HG02885 (cell line): ENCODE data around the gene CHN1.

ENCODE experiments used
- ATAC-seq: cut with Tn5 transposase; IDR thresholded peaks from one replicate; pipeline ENCODE4 v1.9.1; 2021; ENCODE audit warnings: mild to moderate bottlenecking; ENCODE audit not compliant: unreplicated experiment, poor library complexity

The CHN1 gene

GRCh38 chr2:174836995-174837390, 168.2 kb downstream of the CHN1 start:
- ATAC-seq: no peak

GRCh38 chr2:174836377-174836994, 168.7 kb downstream of the CHN1 start:
- ATAC-seq: no peak

- ATAC-seq: peak; percentile 76
These were observed 169.4 kb downstream of the CHN1 start for GRCh38 chr2:174835797-174836255.

GRCh38 chr2:174833737-174834136, 171.4 kb downstream of the CHN1 start:
- ATAC-seq: no peak

- no peak for ATAC-seq
These were observed 174.6 kb downstream of the CHN1 start for GRCh38 chr2:174830561-174830960.

GRCh38 chr2:174829550-174829949, 175.6 kb downstream of the CHN1 start:
- ATAC-seq: no peak

GRCh38 chr2:174827371-174828369, 177.5 kb downstream of the CHN1 start:
- ATAC-seq: no peak

- ATAC-seq: no peak
These were observed 179.1 kb downstream of the CHN1 start for GRCh38 chr2:174826051-174826450.

- ATAC-seq: no peak
These were observed 181.1 kb downstream of the CHN1 start for GRCh38 chr2:174824068-174824467.

GRCh38 chr2:174821628-174822027, 183.6 kb downstream of the CHN1 start:
- no peak for ATAC-seq

- no peak for ATAC-seq
These were observed 184.8 kb downstream of the CHN1 start for GRCh38 chr2:174820361-174820760.

GRCh38 chr2:174815526-174815925, 189.7 kb downstream of the CHN1 start:
- no peak for ATAC-seq

GRCh38 chr2:174812037-174812436, 193.1 kb downstream of the CHN1 start:
- no peak for ATAC-seq

GRCh38 chr2:174807931-174808330, 197.2 kb downstream of the CHN1 start:
- ATAC-seq: no peak

- ATAC-seq: no peak
These were observed 199.4 kb downstream of the CHN1 start for GRCh38 chr2:174805803-174806202.

GRCh38 chr2:174802459-174802858, 202.7 kb downstream of the CHN1 start:
- ATAC-seq: no peak

GRCh38 chr2:174800436-174801205, 204.6 kb downstream of the CHN1 start:
- no peak for ATAC-seq

- no peak for ATAC-seq
These were observed 206.4 kb downstream of the CHN1 start for GRCh38 chr2:174798801-174799200.

GRCh38 chr2:174797781-174798276, 207.4 kb downstream of the CHN1 start:
- ATAC-seq: no peak

- no peak for ATAC-seq
These were observed 208.8 kb downstream of the CHN1 start for GRCh38 chr2:174796319-174796771.
